ENCODE data around the gene PPP1R27.

The PPP1R27 gene

GRCh38 chr17:81860756-81861568 is 26.1 kb upstream of the PPP1R27 start:
- FAIRE-seq = no peak

GRCh38 chr17:81859906-81860755 is 25.3 kb upstream of the PPP1R27 start, which contains the start of gene P4HB:
Gene P4HB, minus strand, starts transcription at chr17:81860535. Its CDS starts 64 bp downstream, at chr17:81860471.
- no peak for FAIRE-seq

DNA sequence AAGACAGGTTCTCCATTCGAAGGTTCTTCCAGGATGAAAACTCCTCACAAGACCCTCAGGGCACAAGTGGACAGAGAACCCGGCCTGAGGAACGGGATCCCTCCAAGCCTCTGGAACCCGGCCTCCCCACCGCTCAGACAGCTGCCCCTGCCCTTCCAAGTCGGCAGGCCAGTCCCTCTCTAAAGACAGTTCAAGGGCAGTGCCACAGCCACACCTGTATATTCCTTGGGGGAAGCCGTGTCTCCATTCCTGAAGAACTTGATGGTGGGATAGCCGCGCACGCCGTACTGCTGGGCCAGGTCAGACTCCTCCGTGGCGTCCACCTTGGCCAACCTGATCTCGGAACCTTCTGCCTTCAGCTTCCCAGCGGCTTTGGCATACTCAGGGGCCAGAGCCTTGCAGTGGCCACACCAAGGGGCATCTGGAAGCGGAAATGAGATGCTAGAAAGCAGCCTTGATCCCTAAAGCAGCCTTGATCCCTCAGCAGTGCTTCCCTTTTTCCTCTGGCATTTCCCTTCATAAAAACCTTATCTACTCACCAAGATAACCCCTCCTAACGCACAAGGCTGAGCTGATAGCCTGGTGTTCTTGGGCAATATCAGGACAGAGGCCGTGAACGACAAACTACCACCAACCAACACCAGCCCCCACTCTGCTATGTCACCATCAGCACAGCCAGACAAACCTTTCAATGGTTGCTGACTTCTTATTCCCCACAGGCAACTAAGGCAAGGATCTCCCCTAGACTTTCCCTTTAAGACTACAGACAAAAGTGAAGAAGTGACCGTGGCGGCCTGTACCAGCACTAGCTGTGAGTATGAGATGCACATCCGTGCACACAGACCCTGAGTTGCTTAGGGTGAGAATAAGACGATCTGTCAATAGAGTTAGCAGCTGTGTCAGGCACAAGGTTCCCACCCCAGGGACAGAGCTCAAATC is 24.4 kb upstream of the PPP1R27 start:
- no peak for FAIRE-seq

DNA sequence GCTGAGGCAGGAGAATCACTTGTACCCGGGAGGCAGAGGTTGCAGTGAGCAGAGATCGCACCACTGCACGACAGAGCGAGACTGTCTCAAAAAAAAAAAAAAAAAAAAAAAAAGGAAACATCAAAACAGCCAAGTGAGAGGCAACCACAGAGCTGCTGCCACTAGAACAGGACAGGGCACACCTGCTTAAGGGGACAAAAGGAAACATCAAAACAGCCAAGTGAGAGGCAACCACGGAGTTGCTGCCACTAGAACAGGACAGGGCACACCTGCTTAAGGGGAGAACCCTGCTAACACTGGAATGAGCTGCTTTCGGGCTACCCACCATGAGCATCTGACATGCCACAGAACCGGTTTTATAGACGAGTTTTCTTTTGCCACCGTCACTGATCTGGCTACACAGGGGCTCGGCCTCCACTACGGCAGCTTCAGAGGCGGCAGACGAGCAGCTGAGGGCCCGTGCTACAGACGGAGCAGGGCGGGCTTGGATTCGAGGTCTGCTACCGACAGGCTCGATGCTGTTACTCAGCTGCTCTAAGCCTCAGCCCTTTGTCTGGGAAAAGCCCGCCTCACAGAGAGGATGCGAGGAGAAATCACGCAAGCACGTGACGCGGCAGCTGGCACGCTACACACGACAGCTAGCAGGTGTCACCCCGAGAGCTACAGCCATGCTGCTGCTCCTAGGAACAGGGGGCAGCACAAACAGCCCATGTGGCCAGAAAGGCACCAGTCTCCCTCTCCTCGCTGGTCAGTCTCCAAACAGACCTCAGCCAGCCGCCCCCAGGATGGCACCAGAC is 23.5 kb upstream of the PPP1R27 start:
- FAIRE-seq = no peak

GRCh38 chr17:81854974-81855774 is 20.3 kb upstream of the PPP1R27 start:
- no peak for FAIRE-seq

- FAIRE-seq = no peak
Observed at GRCh38 chr17:81852237-81852636, 17.4 kb upstream of the PPP1R27 start.

DNA sequence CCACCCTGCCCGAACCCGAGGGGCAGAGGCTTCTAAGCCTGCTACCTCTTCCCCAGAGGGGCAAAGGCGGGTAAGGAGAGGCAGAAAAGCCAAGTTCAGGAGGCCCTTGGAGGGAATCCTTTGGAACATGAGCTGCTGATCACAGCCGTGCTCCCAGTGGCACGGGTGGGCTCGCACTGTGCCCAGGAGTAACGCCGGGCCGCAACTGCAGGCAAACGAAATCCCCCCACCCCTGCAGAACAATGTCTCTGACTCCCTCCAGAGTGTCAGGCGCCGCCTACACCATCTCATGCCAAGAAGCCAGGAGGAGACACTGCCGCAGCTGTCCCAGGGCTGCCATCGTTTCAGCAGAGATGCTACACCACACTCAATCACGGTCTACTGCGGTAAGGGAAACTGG is 16.6 kb upstream of the PPP1R27 start:
- no peak for FAIRE-seq

GRCh38 chr17:81849457-81849856 is 14.6 kb upstream of the PPP1R27 start:
- FAIRE-seq = no peak

- FAIRE-seq = no peak
Observed at GRCh38 chr17:81846743-81847689, 12.2 kb upstream of the PPP1R27 start.

DNA sequence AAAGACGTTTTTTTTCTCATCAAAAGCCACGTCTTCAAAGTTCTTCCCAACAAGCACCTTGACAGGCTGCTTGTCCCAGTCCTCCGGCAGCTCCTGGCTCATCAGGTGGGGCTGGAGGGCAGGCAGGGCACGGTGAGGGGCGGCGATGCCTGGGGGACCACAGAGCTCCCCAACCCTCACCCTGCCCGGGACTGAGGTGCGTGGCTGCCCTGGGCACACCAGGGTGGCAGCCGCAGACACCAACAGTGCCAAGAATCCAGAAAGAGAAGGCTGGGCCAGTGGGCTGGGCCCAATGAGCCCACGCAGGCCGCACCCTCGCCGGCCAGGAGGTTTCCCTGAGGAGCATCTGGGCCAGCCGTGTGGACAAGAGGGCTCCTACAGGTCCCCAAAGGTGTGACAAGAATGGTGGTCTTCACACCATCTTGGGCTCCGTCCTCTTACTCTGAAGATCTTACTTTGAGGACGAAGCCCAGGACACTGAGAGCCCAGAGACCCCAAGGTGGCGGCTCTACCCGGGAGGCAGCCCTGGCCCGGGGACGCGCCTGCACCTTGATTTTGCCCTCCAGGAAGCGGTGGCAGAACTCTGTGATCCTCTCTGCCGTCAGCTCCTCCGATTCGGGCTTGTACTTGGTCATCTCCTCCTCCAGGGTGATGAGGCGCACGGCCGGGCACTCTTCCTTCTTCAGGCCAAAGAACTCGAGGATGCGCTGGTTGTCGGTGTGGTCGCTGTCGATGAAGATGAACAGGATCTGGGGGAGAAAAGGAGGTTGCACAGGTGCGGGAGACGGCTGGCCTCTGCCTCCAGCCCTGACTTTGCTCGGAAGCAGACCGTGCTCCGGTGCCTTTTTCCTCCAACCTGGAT is 11.3 kb upstream of the PPP1R27 start:
- FAIRE-seq = no peak

DNA sequence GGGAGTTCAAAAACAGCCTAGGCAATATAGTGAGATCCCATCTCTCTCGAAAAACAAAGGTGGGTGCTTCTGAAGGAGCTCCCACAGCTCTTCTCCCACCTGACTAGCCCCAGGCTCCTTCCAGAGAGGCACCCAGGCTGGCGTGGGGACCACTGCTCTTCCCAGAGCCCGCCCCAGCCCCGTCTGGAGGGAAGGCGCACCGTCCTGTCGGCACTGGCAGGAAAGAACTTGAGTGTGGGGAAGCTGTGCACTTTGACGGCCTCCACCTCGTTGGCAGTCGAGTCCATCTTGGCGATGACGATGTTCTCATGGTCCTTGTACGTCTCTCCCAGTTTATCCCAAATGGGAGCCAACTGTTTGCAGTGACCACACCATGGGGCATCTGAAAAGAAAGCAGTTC is 10.5 kb upstream of the PPP1R27 start:
- FAIRE-seq = no peak

DNA sequence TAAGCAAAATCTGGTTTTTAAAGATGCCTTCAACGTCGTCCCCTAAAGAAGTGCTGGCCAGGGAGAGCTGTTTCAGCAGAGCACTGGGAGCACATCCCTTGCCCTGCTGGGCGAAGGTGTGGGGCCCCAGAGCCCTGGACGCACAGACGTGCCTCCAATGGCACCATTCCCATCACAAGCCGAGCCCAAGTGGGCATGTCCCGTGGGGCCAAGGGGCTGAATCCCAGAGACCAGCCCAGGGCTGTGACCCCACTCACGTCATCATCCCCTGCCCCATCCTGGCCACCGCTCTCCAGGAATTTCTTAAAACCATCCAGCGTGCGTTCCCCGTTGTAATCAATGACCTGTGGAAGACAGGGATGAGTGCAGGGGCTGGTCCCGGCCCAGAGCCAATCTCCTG is 10.0 kb upstream of the PPP1R27 start:
- FAIRE-seq = no peak

DNA sequence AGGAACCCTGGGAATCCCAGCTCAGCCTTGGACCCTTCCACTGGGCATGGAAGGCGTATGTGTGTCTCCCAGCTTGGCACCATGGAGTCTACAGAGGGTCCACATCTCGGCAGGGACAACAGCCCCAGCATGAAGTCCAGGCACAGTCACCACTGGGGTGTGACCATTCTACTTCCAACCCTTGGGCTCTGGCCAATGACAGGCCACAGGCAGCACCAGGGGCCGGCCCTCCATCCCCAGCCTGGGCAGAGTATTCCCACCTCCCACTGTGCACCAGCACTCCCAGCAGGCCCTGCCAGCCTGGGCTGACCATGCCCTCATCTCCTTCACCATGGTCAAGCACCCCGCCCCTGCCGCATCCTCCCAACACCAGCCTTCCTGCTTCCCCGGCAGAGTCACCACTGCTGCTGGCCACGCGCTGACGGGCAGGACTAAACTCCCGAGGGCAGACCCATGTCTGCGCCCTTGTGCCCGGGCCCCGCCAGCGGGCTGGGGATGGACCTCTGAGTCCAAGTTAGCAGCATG is 9.5 kb upstream of the PPP1R27 start:
- no peak for FAIRE-seq

- FAIRE-seq = no peak
Observed at GRCh38 chr17:81843713-81844326, 9.0 kb upstream of the PPP1R27 start.

GRCh38 chr17:81842725-81843504 is 8.1 kb upstream of the PPP1R27 start:
- FAIRE-seq = no peak

DNA sequence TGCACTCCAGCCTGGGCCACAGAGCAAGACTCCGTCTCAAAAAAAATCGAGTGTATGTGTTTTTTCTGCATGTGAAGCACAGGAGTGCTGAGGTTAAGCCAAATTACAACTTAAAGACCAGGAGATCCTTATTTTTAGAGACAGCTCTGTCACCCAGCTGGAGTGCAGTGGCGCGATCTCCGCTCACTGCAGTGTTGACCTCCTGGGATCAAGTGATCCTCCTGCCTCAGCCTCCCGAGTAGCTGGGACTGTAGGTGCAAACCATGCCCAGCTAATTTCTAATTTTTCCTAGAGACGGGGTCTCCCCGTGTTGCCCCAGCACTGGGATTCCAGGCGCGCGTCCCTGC is 7.5 kb upstream of the PPP1R27 start:
- FAIRE-seq = no peak

- no peak for FAIRE-seq
Observed at GRCh38 chr17:81841866-81842265, 7.0 kb upstream of the PPP1R27 start.
